GM19351 (cell line): ENCODE results near the gene NAPEPLD.
"Not testable (repeated sequence)": the region's sequence is repeated elsewhere in the genome, so short reads cannot be mapped to it uniquely, and the experiment has no call there.

ENCODE experiments used
- ATAC-seq: cut with Tn5 transposase; IDR thresholded peaks from one replicate; pipeline ENCODE4 v1.9.1; 2021; ENCODE audit warnings: mild to moderate bottlenecking, moderate library complexity; ENCODE audit not compliant: unreplicated experiment

NAPEPLD gene

GRCh38 chr7:103148994-103149807, at the start of gene NAPEPLD:
NAPEPLD (minus strand) TSS chr7:103149099; CDS start chr7:103128776, 20,323 bp downstream.
- peak; percentile 77 for ATAC-seq

GRCh38 chr7:103198079-103198478, 49.2 kb upstream of the NAPEPLD start:
- ATAC-seq, result not testable (repeated sequence)

GRCh38 chr7:103195364-103195763, 46.5 kb upstream of the NAPEPLD start:
- not testable (repeated sequence) for ATAC-seq

DNA sequence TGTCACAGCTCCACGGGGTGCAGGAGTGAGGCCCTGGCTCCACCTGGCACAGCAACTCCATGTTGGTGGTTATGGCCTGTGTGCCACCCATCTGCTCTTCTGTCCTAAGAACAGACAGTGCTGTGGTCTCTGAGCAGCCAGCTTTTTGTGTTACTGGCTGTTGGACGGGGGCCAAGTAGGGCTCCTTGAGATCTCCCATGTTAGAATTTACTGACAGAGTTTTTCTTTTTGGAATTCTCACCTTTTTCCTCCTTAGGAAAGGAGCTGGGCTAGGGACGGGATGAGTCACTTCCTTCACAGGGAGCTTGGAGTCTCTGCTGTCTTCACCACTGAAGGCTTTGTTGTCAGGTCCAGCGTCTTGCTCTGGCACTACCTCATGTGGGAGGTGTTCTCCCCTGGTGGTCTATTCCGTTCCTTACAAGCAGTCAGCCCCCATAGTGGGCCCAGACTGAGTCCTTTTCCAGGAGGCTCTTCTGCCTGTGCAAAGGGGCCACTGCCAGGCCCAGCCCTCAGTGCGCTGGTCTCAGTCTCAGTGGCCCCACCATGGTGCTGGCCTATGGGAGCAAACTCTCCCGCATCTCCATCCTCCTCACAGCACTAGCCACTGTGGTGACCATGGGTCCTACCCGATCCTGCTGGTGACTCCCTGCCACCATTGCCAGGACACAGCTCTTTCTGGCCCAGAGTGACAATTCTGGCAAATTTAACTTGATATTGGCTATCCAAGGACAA, 23.7 kb upstream of the NAPEPLD start:
- not testable (repeated sequence) for ATAC-seq

DNA sequence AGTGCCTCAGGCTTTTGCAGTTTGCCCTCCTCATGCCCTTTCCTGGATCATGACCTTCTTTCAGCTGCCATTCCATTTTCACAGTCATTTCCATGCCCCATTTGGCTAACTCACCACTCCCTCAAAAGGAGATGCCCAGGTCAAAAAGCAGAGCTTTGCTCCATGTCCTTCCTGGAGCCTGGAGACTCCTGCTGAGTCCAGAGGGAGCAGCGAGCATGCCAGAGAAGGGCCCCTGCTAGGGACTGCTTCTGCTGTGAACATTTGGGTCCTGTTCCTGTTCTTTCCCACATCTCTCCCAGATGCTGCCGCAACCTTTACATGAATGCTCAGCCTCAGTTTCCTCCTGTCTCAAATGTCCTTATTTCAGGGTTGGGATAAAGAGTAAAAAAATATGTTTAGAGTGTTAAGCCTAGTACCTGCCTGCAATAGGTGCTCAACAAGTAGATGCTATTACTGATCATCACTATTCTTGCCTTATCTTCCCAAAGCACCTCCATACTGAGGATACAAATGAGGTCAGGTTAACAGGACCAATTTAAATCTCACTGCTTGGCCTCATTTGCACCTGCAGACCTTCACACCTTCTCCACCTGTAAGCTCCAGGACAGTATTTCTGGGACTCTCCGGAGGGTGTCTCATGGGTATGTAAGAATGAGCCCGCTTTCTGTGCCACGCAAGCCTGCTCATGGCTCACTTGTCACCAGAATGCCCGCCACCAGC, 23.0 kb upstream of the NAPEPLD start:
- not testable (repeated sequence) for ATAC-seq

GRCh38 chr7:103166921-103167544, 18.1 kb upstream of the NAPEPLD start:
- ATAC-seq, result not testable (repeated sequence)

- not testable (repeated sequence) for ATAC-seq
Observed at GRCh38 chr7:103163087-103163825, 14.4 kb upstream of the NAPEPLD start.

DNA sequence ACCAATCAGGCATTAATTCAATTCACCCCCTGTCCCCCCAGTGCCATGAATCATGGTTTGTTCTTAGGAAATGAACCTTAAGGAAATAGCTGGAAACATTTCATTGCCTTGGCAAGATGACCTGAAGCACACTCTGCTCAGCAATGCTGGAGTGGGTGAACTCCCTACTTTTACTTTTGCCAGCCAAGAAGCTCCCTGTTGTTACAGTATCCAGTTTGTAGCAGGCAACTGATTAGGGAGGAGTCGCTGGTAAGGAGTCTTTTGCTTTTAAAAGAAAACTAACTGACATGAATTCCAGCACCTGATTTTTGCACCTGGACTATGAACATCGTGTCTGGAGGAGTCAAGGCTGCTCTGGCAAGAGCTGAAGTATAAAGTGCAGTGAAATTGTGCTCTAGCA, 13.7 kb upstream of the NAPEPLD start:
- ATAC-seq, result not testable (repeated sequence)

DNA sequence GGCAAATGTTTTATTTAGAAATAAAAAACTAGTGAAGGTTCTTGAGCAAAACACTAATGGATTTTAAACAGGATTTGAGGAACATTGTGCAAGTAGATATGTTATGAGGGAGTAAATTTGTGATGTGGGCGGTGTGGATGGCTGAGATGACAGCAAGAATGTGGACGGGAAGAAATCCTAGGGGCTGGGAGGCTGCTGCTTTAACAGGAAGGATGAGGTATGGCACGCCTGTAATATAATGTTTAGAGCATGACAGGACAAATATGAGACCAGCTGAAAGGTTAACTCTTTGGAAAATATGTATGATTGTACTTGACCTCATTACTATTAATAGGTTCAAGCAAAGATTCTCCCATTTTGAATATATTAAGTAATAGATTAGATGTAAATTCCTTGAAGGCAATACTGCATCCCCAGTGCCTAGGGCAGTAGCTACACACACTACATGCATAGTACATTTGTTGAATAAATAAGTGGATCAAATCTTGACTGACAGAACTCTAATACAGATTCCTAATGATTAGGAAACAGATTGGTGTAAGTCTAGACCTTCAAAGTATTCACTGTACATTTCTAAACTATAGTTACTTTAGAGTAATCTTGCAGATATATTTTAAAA, 13.2 kb upstream of the NAPEPLD start:
- not testable (repeated sequence) for ATAC-seq

- not testable (repeated sequence) for ATAC-seq
Observed at GRCh38 chr7:103159072-103159471, 10.2 kb upstream of the NAPEPLD start.

GRCh38 chr7:103155331-103156024, 6.6 kb upstream of the NAPEPLD start:
- ATAC-seq, result peak; percentile 62

DNA sequence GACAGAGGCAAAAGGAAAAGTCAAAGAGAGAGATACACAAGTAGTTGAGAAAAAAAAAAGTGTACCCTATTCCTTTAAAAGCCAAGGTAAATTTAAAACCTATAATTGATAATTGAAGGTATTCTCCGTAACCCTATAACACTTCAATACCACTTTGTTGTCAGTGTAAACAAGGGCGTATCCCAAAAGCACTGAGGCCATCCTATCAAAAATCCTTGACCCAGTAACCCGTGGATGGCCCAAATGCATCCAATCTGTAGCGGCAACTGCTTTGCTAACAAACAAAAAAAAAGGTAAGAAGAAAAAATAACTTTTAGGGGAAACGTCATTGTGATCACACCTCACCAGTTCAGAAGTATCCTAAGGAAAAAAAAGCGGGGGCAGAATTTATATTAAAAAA, 5.1 kb upstream of the NAPEPLD start:
- ATAC-seq, result no peak

DNA sequence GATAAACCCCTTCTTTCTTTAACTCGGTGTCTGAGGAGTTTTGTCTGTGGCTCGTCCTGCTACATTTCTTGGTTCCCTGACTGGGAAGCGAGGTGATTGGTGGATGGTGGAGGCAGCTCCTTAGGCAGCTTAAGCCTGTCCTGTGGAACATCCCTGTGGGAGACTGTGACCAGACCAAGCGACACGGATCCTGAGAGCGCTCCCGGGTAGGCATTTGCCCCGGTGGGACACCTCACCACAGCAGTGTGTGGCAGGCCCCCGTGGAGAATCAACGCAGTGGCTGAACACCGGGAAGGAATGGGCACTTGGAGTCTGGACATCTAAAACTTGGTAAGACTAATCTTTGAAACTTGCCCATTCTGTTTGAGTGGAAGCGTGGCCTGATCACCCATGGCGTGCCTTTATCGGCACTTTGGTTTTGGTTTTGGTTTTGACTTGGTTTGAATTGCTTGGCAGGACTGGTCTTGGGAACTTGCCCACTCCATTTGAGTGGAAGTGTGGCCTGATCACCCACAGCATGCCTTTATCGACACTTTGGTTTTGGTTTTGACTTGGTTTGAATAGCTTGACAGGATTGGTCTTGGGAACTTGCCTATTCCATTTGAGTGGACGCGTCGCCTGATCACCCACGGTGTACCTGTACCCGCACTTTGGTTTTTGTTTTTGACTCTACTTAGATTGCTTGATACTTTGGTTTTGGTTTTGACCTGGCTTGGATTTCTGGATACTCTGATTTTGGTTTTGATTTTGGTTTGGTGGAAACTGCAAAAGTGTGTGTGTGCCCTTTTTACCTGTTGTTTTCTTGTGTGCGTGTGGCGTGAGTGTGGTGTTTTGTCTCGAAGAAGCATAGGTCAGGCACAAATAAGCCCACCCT, 4.1 kb upstream of the NAPEPLD start:
- ATAC-seq, result not testable (repeated sequence)

GRCh38 chr7:103151993-103152676, 3.2 kb upstream of the NAPEPLD start:
- ATAC-seq, result not testable (repeated sequence)

GRCh38 chr7:103150192-103150591, 1.3 kb upstream of the NAPEPLD start:
- no peak for ATAC-seq

GRCh38 chr7:103149808-103150180, 895 bp upstream of the NAPEPLD start:
- peak; percentile 15 for ATAC-seq

- no peak for ATAC-seq
Observed at GRCh38 chr7:103148131-103148993, 537 bp downstream of the NAPEPLD start.
